Kidney (tissue), 14 donors: Measurements from ENCODE around the gene MSH5. TPM values are rescaled to one million over a fixed set of nuclear protein-coding genes. Genes with fewer than 3 reads are reported as not detected.

ENCODE experiments used
- DNase-seq, 5 donors: peaks; one replicate each; pipeline ENCODE4 v3.0.0-alpha.2; 2013 to 2020
- FAIRE-seq: peaks from 2 replicates; lab custom pipeline; 2012; peaks lifted over from hg19 to GRCh38; lab: Jason Lieb, UNC
- H3K27ac ChIP-seq, 2 donors: one replicate each; pipeline ENCODE4 v1.7.0; 2013; ENCODE audit warnings: low read depth in 2 of 2, low read length in 2 of 2, inconsistent platforms in 1 of 2
- H3K27me3 ChIP-seq: one replicate; pipeline ENCODE4 v1.7.1; 2013; ENCODE audit warnings: low read length, inconsistent platforms; ENCODE audit not compliant: control insufficient read depth, insufficient read depth
- H3K36me3 ChIP-seq, 3 donors: one replicate each; pipeline versions ENCODE4 v1.7.0 to v1.7.1; 2013; ENCODE audit warnings: low read length in 3 of 3, control low read depth in 1 of 3, inconsistent platforms in 1 of 3; ENCODE audit not compliant: insufficient read depth in 3 of 3, control insufficient read depth in 2 of 3
- H3K4me1 ChIP-seq, 3 donors: one replicate each; pipeline versions ENCODE4 v1.7.0 to v1.7.1; 2013; ENCODE audit warnings: low read length in 3 of 3, inconsistent platforms in 1 of 3, low read depth in 1 of 3; ENCODE audit not compliant: control insufficient read depth in 2 of 3, insufficient read depth in 2 of 3
- H3K4me3 ChIP-seq, 3 donors: one replicate each; pipeline versions ENCODE4 v1.7.0 to v1.8.1; 2013; ENCODE audit warnings: low read length in 3 of 3, control low read depth in 1 of 3, inconsistent platforms in 1 of 3
- H3K9ac ChIP-seq, 3 donors: one replicate each; pipeline versions ENCODE4 v1.7.0 to v1.7.1; 2013; ENCODE audit warnings: low read length in 3 of 3, control low read depth in 1 of 3, inconsistent platforms in 1 of 3
- H3K9me3 ChIP-seq, 3 donors: one replicate each; pipeline versions ENCODE4 v1.7.0 to v1.7.1; 2013; ENCODE audit warnings: low read length in 3 of 3, control low read depth in 1 of 3, inconsistent platforms in 1 of 3; ENCODE audit not compliant: control insufficient read depth in 2 of 3, insufficient read depth in 1 of 3
- CTCF ChIP-seq: IDR thresholded peaks from 3 replicates; pipeline ENCODE4 v1.5.1; 2012; ENCODE audit warnings: mild to moderate bottlenecking, moderate library complexity, borderline replicate concordance; ENCODE audit not compliant: insufficient read depth; ENCODE audit errors: extremely low read depth
- intact Hi-C: fragments of 100-400 bp; cut with DNase I; formaldehyde crosslinking; loops from one replicate; pipeline ENCODE4 v1.11.1; 2022
- polyA plus RNA-seq: library from polyadenylated mRNA; stranded (reverse); fragments of 350-450 nt; fragmentation: Illumina TruSeq; extraction: RNeasy Lipid Tissue Mini Kit (QIAGEN cat#74804); gene quantifications from one replicate; pipeline ENCODE4 v1.2.3, GENCODE V29; 2014; ENCODE audit warnings: low read depth, low replicate concordance; ENCODE audit not compliant: insufficient read depth
- total RNA-seq: library from RNA; stranded (reverse); fragmentation: NEBNext Ultra II Directional; extraction: Animal tissue kit (Norgen Biotek cat#: 25700); gene quantifications from one replicate; pipeline ENCODE4 v1.2.1, GENCODE V29; 2021
- donor health status: control.
- donor health status: control.
- donor health status: control.
- donor health status: control.
- donor health status: control.
- donor health status: DM: yes; HTN: yes; CAD: no.
- donor health status: Normal renal cell carcinoma (clear cell type).

The MSH5 gene
- total and polyA plus RNA-seq, 2 donors from 2014 or later = 14.4 to 23.7 TPM

DNA sequence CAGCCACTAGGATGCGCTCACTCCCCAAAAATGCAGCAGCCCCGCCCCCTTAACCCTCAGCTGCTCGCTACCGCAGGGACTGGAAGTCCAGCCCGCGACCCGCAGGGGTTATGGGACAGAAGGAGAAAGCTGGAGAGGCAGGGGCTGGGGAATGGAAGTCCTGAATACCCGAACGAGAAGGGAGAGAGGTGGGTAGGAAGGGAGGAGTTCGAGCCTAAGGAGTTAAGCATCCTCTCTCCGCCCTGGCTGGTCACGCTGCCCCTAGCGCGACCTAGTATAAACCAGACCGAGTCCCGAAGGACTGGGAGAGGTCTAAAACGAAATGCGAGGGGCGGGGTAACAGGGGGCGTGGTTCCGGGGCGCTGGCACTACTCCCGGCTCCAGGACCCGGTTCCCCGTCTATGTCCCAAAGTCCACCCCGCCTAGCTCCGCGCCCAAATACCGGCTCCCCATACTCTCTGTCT, 10.3 kb upstream of the MSH5 start:
- H3K36me3 ChIP-seq = peaks cover 7 to 52% (median 26%) of the 10 kb centered on the region in 3 donors

GRCh38 chr6:31729979-31730630, 9.7 kb upstream of the MSH5 start:
- peak; percentile 95 to 98 (median 97) for DNase-seq
- H3K4me1 ChIP-seq = peaks cover 0 to 19% (median 0%) of the 10 kb centered on the region in 3 donors
- intact Hi-C loops = no loop called here
- peak overlapping the region; percentile 94 to 98 (median 95) for H3K4me3 ChIP-seq
- peak overlapping the region; percentile 42 to 98 (median 92) for H3K9ac ChIP-seq
- no peak for FAIRE-seq
- peaks cover 7 to 52% (median 26%) of the 10 kb centered on the region in 3 donors for H3K36me3 ChIP-seq
- no peaks in the 10 kb centered on the region for H3K27me3 ChIP-seq
- no peak for TF ChIP-seq CTCF
- no peaks in the 10 kb centered on the region for H3K9me3 ChIP-seq
- peak overlapping the region; percentile 99 for H3K27ac ChIP-seq

More for the DNA sequence above, 10.3 kb upstream of the MSH5 start:
- Histone ChIP-seq H3K27ac (peak overlapping the region; percentile 99), H3K4me3 (peak overlapping the region; percentile 94 to 98 (median 95)), H3K4me1 (peaks cover 0 to 18% (median 0%) of the 10 kb centered on the region in 3 donors), H3K9ac (peak overlapping the region; percentile 67 to 98 (median 92)), H3K9me3 (no peaks in the 10 kb centered on the region), H3K27me3 (no peaks in the 10 kb centered on the region)
- FAIRE-seq (no peak), DNase-seq (peak; percentile 95 to 97 (median 97))
- peak; percentile 72 for TF ChIP-seq CTCF
- intact Hi-C loops = no loop called here

- FAIRE-seq = no peak
- H3K4me3 ChIP-seq = peak overlapping the region in 1 of 3 donors; percentile 37
- intact Hi-C loops = no loop called here
These were observed 9.1 kb upstream of the MSH5 start for GRCh38 chr6:31730631-31731086.

More at GRCh38 chr6:31730631-31731086, 9.1 kb upstream of the MSH5 start:
- H3K27me3 ChIP-seq = no peaks in the 10 kb centered on the region
- H3K36me3 ChIP-seq = peaks cover 7 to 52% (median 26%) of the 10 kb centered on the region in 3 donors
- peak in 1 of 5 donors; percentile 55 for DNase-seq
- TF ChIP-seq CTCF = no peak
- no peaks in the 10 kb centered on the region for H3K9me3 ChIP-seq
- H3K9ac ChIP-seq = peak overlapping the region in 1 of 3 donors; percentile 2
- peaks cover 0 to 19% (median 0%) of the 10 kb centered on the region in 3 donors for H3K4me1 ChIP-seq
- peak overlapping the region; percentile 99 for H3K27ac ChIP-seq
